HepG2 (cell line): Measurements from ENCODE around the gene ARL4D. TPM values are rescaled to one million over a fixed set of nuclear protein-coding genes. Genes with fewer than 3 reads are reported as not detected.

Source experiments
- GLI4 ChIP-seq: sonication (generic); formaldehyde crosslinking; IDR thresholded peaks from 2 replicates; pipeline ENCODE4 v1.5.1; 2020; ENCODE audit warnings: missing genetic modification reagents, mild to moderate bottlenecking, moderate library complexity, borderline replicate concordance
- MXD4 ChIP-seq: IDR thresholded peaks from 2 replicates; pipeline ENCODE4 v1.6.1; 2016; ENCODE audit warnings: mild to moderate bottlenecking, missing biosample characterization, missing genetic modification reagents
- NFATC3 ChIP-seq: sonication (generic); formaldehyde crosslinking; IDR thresholded peaks from 2 replicates; pipeline ENCODE4 v1.5.1; 2020; ENCODE audit warnings: mild to moderate bottlenecking, missing genetic modification reagents
- PAXIP1 ChIP-seq: sonication (generic); formaldehyde crosslinking; conservative IDR thresholded peaks from 2 replicates; pipeline ENCODE4 v1.4.0; 2020; ENCODE audit warnings: mild to moderate bottlenecking, missing genetic modification reagents, moderate library complexity
- RORA ChIP-seq: sonication (generic); formaldehyde crosslinking; IDR thresholded peaks from 2 replicates; pipeline ENCODE4 v1.5.0; 2020; ENCODE audit warnings: mild to moderate bottlenecking, missing genetic modification reagents, moderate library complexity
- ZBTB39 ChIP-seq: sonication (generic); formaldehyde crosslinking; IDR thresholded peaks from 2 replicates; pipeline ENCODE4 v1.5.0; 2020; ENCODE audit warnings: missing genetic modification reagents
- ZNF224 ChIP-seq: sonication (generic); formaldehyde crosslinking; IDR thresholded peaks from 2 replicates; pipeline ENCODE4 v1.5.0; 2020; ENCODE audit warnings: mild to moderate bottlenecking, missing genetic modification reagents
- ZNF724P ChIP-seq: sonication (generic); formaldehyde crosslinking; IDR thresholded peaks from 2 replicates; pipeline ENCODE4 v1.8.0; 2022; ENCODE audit warnings: missing genetic modification reagents, borderline replicate concordance
- ZNF772 ChIP-seq: sonication (generic); formaldehyde crosslinking; IDR thresholded peaks from 2 replicates; pipeline ENCODE4 v1.5.0; 2020; ENCODE audit warnings: mild to moderate bottlenecking, missing genetic modification reagents
- ZNF816 ChIP-seq: sonication (generic); formaldehyde crosslinking; IDR thresholded peaks from 2 replicates; pipeline ENCODE4 v1.8.0; 2022; ENCODE audit warnings: missing genetic modification reagents, mild to moderate bottlenecking, borderline replicate concordance
- ZSCAN21 ChIP-seq: sonication (generic); formaldehyde crosslinking; IDR thresholded peaks from 2 replicates; pipeline ENCODE4 v1.8.0; 2022; ENCODE audit warnings: mild to moderate bottlenecking, missing genetic modification reagents, moderate library complexity, borderline replicate concordance
- polyA plus RNA-seq, 8 experiments: library from polyadenylated mRNA; depleted of rRNA in 3 of 8; stranded (reverse) in 7 of 8; unstranded in 1 of 8; fragments of >200 nt; fragmentation: Illumina TruSeq in 4 of 8; extraction: Trizol in 4 of 8; gene quantifications; 2 replicates each; pipeline versions ENCODE4 v1.2.1 to v1.2.3, GENCODE V29; 2011 to 2016; ENCODE audit warnings: low read depth in 4 of 8, missing spikeins in 1 of 8, mixed read lengths in 1 of 8; ENCODE audit not compliant: insufficient read depth in 1 of 8
- total RNA-seq, 5 experiments: library from RNA; depleted of rRNA; stranded (reverse); fragments of >200 nt; fragmentation: Illumina TruSeq; extraction: Trizol; gene quantifications; 2 replicates each; pipeline ENCODE4 v1.2.3, GENCODE V29; 2016; ENCODE audit warnings: low read depth in 1 of 5
- TF ChIP-seq, protein P1 (sequence below): sonication (generic); formaldehyde crosslinking; IDR thresholded peaks from 2 replicates; pipeline ENCODE4 v1.4.0; 2020; ENCODE audit warnings: mild to moderate bottlenecking, missing genetic modification reagents
- TF ChIP-seq, protein P2 (sequence below), 2 experiments: sonication (generic) in 1 of 2; formaldehyde crosslinking in 1 of 2; IDR thresholded peaks; 2 replicates each; pipeline versions ENCODE4 v1.5.1 to v1.6.1; 2011 to 2020; ENCODE audit warnings: borderline replicate concordance in 1 of 2, low read depth in 1 of 2, low read length in 1 of 2, mild to moderate bottlenecking in 1 of 2, missing genetic modification reagents in 1 of 2, moderate library complexity in 1 of 2
- TF ChIP-seq, protein P3 (sequence below): IDR thresholded peaks from 2 replicates; pipeline ENCODE4 v1.6.1; 2016; ENCODE audit warnings: low read depth, control low read depth
- TF ChIP-seq, protein P4 (sequence below): sonication (generic); formaldehyde crosslinking; IDR thresholded peaks from 2 replicates; pipeline ENCODE4 v1.4.0; 2020; ENCODE audit warnings: missing genetic modification reagents

ARL4D gene
- total and polyA plus RNA-seq, 2 of the 13 experiments (the other 11 are each of a cell fraction or from before 2014, with no cell fraction given): 9.0 to 25.9 TPM

- TF ChIP-seq, protein P1, sequence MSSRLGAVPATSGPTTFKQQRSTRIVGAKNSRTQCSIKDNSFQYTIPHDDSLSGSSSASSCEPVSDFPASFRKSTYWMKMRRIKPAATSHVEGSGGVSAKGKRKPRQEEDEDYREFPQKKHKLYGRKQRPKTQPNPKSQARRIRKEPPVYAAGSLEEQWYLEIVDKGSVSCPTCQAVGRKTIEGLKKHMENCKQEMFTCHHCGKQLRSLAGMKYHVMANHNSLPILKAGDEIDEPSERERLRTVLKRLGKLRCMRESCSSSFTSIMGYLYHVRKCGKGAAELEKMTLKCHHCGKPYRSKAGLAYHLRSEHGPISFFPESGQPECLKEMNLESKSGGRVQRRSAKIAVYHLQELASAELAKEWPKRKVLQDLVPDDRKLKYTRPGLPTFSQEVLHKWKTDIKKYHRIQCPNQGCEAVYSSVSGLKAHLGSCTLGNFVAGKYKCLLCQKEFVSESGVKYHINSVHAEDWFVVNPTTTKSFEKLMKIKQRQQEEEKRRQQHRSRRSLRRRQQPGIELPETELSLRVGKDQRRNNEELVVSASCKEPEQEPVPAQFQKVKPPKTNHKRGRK (CRISPR knock-in tag): peak; percentile 37; the same call in 1 of the 2 replicates
- TF ChIP-seq GLI4 (no peak), ZNF816 (CRISPR knock-in tag) (no peak), ZNF224 (no peak; the same call in 1 of the 2 replicates), NFATC3 (CRISPR knock-in tag) (no peak), ZNF724P (CRISPR knock-in tag) (0 out of 2 replicates have a peak, but pooled peaks have one; percentile 31), PAXIP1 (peak; percentile 99), ZSCAN21 (CRISPR knock-in tag) (peak; percentile 95), ZNF772 (peak; percentile 95), ZBTB39 (CRISPR knock-in tag) (no peak), RORA (CRISPR knock-in tag) (no peak), MXD4 (CRISPR knock-in tag) (peak; percentile 83)
- TF ChIP-seq, protein P2, sequence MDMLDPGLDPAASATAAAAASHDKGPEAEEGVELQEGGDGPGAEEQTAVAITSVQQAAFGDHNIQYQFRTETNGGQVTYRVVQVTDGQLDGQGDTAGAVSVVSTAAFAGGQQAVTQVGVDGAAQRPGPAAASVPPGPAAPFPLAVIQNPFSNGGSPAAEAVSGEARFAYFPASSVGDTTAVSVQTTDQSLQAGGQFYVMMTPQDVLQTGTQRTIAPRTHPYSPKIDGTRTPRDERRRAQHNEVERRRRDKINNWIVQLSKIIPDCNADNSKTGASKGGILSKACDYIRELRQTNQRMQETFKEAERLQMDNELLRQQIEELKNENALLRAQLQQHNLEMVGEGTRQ (IDR thresholded peaks at IDR 0.05; ENCODE audit: low read depth, low read length): no peak
- TF ChIP-seq, protein P2 (CRISPR knock-in tag; IDR thresholded peaks at IDR 0.05; ENCODE audit: borderline replicate concordance): no peak
- TF ChIP-seq, protein P3, sequence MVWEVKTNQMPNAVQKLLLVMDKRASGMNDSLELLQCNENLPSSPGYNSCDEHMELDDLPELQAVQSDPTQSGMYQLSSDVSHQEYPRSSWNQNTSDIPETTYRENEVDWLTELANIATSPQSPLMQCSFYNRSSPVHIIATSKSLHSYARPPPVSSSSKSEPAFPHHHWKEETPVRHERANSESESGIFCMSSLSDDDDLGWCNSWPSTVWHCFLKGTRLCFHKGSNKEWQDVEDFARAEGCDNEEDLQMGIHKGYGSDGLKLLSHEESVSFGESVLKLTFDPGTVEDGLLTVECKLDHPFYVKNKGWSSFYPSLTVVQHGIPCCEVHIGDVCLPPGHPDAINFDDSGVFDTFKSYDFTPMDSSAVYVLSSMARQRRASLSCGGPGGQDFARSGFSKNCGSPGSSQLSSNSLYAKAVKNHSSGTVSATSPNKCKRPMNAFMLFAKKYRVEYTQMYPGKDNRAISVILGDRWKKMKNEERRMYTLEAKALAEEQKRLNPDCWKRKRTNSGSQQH: peak; percentile 60; the same call in 1 of the 2 replicates
- TF ChIP-seq, protein P4, sequence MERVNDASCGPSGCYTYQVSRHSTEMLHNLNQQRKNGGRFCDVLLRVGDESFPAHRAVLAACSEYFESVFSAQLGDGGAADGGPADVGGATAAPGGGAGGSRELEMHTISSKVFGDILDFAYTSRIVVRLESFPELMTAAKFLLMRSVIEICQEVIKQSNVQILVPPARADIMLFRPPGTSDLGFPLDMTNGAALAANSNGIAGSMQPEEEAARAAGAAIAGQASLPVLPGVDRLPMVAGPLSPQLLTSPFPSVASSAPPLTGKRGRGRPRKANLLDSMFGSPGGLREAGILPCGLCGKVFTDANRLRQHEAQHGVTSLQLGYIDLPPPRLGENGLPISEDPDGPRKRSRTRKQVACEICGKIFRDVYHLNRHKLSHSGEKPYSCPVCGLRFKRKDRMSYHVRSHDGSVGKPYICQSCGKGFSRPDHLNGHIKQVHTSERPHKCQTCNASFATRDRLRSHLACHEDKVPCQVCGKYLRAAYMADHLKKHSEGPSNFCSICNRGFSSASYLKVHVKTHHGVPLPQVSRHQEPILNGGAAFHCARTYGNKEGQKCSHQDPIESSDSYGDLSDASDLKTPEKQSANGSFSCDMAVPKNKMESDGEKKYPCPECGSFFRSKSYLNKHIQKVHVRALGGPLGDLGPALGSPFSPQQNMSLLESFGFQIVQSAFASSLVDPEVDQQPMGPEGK (CRISPR knock-in tag): no peak
Observed at GRCh38 chr17:43384476-43384862, 14.3 kb upstream of the ARL4D start (continued).
